IPS-NIHi7 (cell line): ENCODE data around the gene THBS1.

ENCODE experiments used
- DNase-seq: peaks from one replicate; pipeline ENCODE4 v3.0.0; 2012; ENCODE audit warnings: mixed read lengths; ENCODE audit errors: extremely low spot score

Gene THBS1

DNA sequence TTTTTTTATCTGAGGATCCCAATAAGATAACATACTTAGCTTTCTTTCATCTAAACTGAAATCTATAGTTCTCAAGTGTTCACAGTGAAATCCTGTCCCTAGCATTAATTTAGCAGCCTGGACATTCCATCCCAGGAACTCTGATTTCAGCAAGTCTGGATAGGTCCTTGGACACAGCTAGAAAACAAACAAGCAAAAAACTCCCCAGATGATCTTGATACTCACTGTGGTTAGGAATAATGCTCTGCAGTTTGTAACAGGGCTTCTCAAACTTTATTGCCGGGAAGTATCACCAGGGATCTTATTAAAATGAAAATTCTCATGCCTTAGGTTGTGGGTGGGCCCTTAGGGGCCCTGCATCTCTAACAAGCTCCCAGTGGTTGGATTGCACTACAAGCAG is 24.3 kb downstream of the THBS1 start:
- DNase-seq, result no peak

DNA sequence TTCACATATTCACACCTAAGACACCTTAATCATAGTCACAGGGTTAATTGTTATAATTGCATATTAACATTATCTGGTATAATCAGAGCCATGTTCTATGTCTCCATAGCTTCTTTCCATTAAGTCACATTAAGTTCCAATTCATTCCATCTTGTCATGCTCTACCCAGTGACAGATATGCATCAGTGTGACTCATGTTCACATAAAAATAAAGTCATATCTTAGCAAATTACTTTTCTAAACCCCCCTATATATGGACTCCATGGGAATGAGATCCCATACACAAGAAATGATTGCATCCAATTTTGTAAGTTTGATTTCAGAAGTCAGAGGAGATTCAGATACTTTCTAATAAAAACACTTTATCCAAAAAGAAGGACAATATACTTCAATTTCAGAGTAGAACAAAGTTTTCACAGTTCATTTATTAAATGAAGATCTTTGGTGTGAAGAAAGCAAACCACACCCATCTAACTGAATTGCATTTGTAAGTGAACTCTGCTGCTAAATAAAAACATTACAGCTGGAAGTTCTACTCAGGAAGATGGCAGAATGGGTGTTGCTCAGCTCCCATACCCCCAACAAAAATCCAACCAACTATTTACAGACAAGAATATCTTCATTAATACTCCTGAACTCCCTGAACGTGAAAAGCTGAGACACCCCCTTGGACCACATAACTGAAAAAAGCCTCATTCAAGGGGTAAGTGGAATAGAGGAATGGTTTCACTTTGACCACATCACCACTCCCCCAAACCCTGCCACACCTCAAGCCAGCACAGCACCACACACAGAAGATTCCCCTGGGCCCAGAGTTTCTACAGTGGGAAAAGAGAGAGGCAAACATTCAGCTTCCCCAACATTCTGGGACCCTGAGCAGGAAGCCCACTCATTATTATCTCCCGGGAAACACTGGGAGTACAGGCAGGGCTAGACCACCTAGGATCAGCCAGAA is 27.6 kb downstream of the THBS1 start:
- DNase-seq, result no peak

DNA sequence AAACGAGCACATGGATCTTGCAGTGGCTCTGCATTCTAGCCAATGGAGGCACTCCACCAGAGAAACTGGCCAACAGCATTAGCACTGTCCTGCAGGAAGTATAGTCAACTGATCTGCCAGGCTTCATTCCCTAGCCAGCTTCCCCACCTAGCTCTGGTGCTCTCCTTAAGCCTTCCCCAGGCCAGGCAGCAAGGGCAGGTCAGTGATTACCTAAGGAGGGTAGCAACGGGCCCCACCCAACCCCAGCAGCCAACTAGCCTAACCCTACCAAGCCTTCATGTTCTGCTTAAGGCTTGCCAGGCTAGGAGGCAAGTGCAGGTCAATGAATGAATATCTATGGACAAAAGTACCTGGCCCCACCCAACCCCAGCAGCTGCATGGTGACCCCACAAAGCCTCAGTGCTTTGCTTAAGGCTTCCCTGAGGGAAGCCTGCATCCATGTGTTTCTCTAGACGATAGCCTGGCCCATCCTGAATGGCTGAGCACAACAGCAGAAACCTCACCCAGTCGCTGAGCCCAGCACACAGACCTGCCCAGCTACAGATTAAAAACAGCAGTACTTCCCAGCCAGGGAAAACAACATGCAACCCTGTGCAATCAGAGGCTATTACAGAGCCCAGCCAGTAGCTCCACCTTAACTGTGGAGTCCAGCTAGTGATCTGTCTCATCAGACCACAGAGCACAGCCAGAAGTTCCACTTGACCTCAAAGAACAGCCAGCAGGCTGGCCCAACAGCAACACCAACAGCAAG is 28.5 kb downstream of the THBS1 start:
- no peak for DNase-seq

DNA sequence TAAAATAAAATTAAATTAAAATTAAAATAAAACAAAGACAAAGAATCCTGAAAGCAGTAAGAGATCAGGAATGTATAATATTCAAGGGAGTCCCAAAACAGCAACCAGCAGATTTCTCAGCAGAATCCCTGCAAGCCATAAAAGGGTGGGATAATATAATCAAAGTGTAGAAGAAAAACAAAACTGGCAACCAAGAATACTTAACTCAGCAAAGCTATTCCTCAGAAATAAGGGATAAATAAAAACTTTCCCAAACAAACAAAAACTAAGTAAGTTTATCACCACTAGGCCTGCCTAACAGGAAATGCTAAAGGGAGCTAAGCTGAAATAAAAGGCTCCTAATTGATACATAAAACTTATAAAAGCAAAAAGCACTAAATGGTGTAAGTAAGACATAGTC is 29.8 kb downstream of the THBS1 start:
- no peak for DNase-seq

DNA sequence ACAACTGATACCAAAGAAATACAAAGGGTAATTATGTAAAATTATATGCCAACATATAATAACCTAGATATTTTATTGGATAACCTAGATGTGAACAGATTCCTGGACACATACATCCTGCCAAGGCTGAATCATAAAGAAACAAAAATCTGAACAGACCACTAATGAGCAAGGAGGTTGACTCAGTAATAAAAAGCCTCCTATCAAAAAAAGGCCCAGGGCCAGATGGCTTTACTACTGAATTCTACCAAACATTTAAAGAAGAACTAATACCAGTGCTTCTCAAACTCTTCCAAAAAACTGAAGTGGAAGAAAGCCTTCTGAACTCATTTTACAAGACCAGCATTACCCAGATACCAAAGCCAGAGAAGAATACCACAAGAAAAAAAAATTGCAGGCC is 32.4 kb downstream of the THBS1 start:
- no peak for DNase-seq

GRCh38 chr15:39613861-39614260 is 33.0 kb downstream of the THBS1 start:
- DNase-seq, result no peak

- no peak for DNase-seq
Observed at GRCh38 chr15:39616731-39617455, 36.0 kb downstream of the THBS1 start.

- no peak for DNase-seq
Observed at GRCh38 chr15:39618063-39618823, 37.4 kb downstream of the THBS1 start.

GRCh38 chr15:39621210-39621609 is 40.3 kb downstream of the THBS1 start:
- no peak for DNase-seq

GRCh38 chr15:39621976-39622375 is 41.1 kb downstream of the THBS1 start:
- no peak for DNase-seq

- no peak for DNase-seq
Observed at GRCh38 chr15:39622660-39623516, 42.0 kb downstream of the THBS1 start.

DNA sequence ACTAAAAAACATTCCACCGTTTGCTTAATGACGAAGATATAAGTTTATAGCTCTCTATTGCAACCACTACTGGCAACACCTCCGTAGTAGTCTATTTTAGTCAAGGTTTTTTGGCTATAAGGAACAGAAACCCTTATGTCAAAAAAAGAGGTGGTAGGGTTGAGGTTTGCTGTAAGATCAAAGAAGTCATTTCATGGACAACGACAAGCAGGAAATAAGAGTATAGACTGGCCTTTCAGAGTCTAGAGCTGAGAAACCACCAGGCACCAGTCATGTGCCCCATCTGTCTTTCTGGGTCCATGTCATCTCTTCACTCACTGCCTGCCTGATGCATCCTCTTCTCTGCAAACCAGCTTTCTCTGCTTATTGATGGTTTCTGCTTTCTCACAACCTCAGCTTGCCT is 42.7 kb downstream of the THBS1 start:
- no peak for DNase-seq

- no peak for DNase-seq
Observed at GRCh38 chr15:39624806-39625205, 43.9 kb downstream of the THBS1 start.

DNA sequence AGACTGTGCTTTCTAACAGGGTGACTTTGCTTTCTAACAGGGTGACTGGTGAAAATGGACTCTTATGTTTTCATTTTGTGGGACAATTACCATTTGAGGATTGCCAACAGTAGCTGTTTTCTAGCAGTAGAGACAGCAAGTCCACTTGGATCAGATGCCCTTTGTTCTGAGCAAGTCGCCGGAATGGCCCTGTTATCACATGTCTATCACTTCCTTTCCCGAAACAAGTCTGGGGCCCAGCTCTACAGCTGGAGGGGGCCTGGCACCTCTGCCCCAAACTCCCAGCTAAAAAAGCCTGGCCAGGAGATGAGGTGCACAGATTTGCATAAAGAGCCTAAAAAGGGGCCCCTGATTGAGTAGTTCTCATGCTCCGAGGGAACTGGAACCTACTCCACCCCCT is 44.6 kb downstream of the THBS1 start:
- no peak for DNase-seq

DNA sequence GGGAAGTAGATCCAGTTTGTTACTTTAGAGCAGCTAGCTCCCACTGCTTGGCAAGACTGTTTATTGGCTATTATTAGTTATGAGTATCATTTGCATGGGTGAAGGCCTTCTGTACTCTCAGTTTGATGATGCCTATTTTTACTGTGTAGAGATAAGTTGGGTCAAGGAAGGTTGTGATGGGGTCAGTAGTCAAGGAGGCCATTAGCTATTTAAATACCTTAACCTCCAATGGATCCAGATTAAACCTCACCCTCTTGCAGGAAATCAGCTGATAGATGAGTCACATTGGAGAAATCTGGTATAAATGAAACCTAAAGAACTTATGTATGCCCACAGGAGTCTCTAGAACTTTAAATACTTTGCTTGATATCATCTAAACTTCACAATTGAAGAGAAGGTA is 45.0 kb downstream of the THBS1 start:
- no peak for DNase-seq

GRCh38 chr15:39627451-39628143 is 46.7 kb downstream of the THBS1 start:
- DNase-seq, result no peak

- no peak for DNase-seq
Observed at GRCh38 chr15:39628144-39628508, 47.2 kb downstream of the THBS1 start.

- DNase-seq, result no peak
Observed at GRCh38 chr15:39628546-39629257, 47.8 kb downstream of the THBS1 start.

- no peak for DNase-seq
Observed at GRCh38 chr15:39629371-39629770, 48.5 kb downstream of the THBS1 start.
